SU-DHL-6 (cell line): Measurements from ENCODE around the gene DCC.

Experiments used
- EZH2phosphoT487 ChIP-seq: fragments of 200-600 bp; sonication (generic), shearing (Covaris generic); conservative IDR thresholded peaks from 2 replicates; pipeline ENCODE4 v1.6.1; 2018; ENCODE audit warnings: mild to moderate bottlenecking, antibody characterized with exemption, low read length, moderate library complexity, mixed read lengths
- TF ChIP-seq, protein P1 (sequence below): fragments of 200-600 bp; sonication (generic); IDR thresholded peaks from one replicate; pipeline ENCODE4 v1.5.1; 2017; ENCODE audit warnings: antibody characterized with exemption, mild to moderate bottlenecking, low read length, moderate library complexity; ENCODE audit not compliant: insufficient read depth, poor library complexity, severe bottlenecking

DNA sequence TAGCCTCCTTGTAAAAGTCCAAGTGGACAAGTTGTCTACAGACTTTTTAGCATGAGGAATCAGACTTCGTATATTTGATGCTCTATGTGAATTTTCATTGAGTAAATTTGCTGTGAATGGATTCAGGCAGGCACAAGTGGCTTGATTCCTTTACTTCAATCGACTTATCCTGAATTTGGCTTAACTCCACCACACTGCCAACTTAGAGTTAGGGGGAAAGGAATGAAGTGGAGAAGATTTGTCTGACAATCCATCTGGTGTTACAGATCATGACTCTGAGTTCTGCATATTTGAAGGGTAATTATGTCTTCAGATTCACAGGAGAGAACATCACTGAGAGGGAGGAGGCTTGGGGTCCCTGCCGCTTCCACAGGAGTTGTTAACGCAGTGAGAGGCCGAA lies 829.3 kb downstream of the DCC start:
- TF ChIP-seq, protein P1, sequence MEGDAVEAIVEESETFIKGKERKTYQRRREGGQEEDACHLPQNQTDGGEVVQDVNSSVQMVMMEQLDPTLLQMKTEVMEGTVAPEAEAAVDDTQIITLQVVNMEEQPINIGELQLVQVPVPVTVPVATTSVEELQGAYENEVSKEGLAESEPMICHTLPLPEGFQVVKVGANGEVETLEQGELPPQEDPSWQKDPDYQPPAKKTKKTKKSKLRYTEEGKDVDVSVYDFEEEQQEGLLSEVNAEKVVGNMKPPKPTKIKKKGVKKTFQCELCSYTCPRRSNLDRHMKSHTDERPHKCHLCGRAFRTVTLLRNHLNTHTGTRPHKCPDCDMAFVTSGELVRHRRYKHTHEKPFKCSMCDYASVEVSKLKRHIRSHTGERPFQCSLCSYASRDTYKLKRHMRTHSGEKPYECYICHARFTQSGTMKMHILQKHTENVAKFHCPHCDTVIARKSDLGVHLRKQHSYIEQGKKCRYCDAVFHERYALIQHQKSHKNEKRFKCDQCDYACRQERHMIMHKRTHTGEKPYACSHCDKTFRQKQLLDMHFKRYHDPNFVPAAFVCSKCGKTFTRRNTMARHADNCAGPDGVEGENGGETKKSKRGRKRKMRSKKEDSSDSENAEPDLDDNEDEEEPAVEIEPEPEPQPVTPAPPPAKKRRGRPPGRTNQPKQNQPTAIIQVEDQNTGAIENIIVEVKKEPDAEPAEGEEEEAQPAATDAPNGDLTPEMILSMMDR: no peak
- TF ChIP-seq EZH2phosphoT487: no peak
